BE2C (cell line): Measurements from ENCODE around the gene DMGDH.

Experiments used
- DNase-seq: peaks from one replicate; pipeline ENCODE4 v3.0.0-alpha.2; 2020
- H3K27me3 ChIP-seq: fragments of 250-450 bp; sonication (Bioruptor Pico); 2 replicates; pipeline ENCODE4 v1.5.1; 2020; ENCODE audit warnings: mild to moderate bottlenecking
- H3K36me3 ChIP-seq: fragments of 250-450 bp; sonication (Bioruptor Pico); 2 replicates; pipeline ENCODE4 v1.5.1; 2020; ENCODE audit warnings: mild to moderate bottlenecking
- H3K4me1 ChIP-seq: fragments of 250-450 bp; sonication (Bioruptor Pico); 2 replicates; pipeline ENCODE4 v1.5.1; 2020
- H3K4me3 ChIP-seq: 2 replicates; pipeline ENCODE4 v1.5.1; 2011; ENCODE audit warnings: low read depth, low read length
- H3K9me3 ChIP-seq: fragments of 250-450 bp; sonication (Bioruptor Pico); 2 replicates; pipeline ENCODE4 v1.5.1; 2020
- CTCF ChIP-seq: IDR thresholded peaks from 2 replicates; pipeline ENCODE4 v1.5.1; 2012; ENCODE audit warnings: mild to moderate bottlenecking, low read depth, low read length

Gene DMGDH

GRCh38 chr5:79036769-79037168, 32.7 kb downstream of the DMGDH start:
- H3K9me3 ChIP-seq: no peaks in the 10 kb centered on the region
- no peaks in the 10 kb centered on the region for H3K4me1 ChIP-seq
- H3K4me3 ChIP-seq: no peak overlapping the region
- no peak for TF ChIP-seq CTCF
- no peaks in the 10 kb centered on the region for H3K27me3 ChIP-seq
- DNase-seq: no peak
- no peaks in the 10 kb centered on the region for H3K36me3 ChIP-seq

GRCh38 chr5:79035237-79035636, 34.2 kb downstream of the DMGDH start:
- no peaks in the 10 kb centered on the region for H3K36me3 ChIP-seq
- TF ChIP-seq CTCF: no peak
- no peak for DNase-seq
- H3K4me3 ChIP-seq: no peak overlapping the region
- no peaks in the 10 kb centered on the region for H3K9me3 ChIP-seq
- peaks cover 4% of the 10 kb centered on the region; the same call in 1 of the 2 replicates for H3K4me1 ChIP-seq
- H3K27me3 ChIP-seq: no peaks in the 10 kb centered on the region

- peaks cover 8% of the 10 kb centered on the region; the same call in 1 of the 2 replicates for H3K27me3 ChIP-seq
- no peaks in the 10 kb centered on the region for H3K9me3 ChIP-seq
- TF ChIP-seq CTCF: no peak
- DNase-seq: no peak
- no peak overlapping the region for H3K4me3 ChIP-seq
- no peaks in the 10 kb centered on the region for H3K36me3 ChIP-seq
- peaks cover 4% of the 10 kb centered on the region; the same call in 1 of the 2 replicates for H3K4me1 ChIP-seq
Measured at GRCh38 chr5:79032782-79033181, 36.7 kb downstream of the DMGDH start.

- no peak for TF ChIP-seq CTCF
- Histone ChIP-seq H3K9me3 (no peaks in the 10 kb centered on the region), H3K27me3 (peaks cover 11% of the 10 kb centered on the region), H3K4me3 (no peak overlapping the region), H3K36me3 (no peaks in the 10 kb centered on the region), H3K4me1 (peaks cover 4% of the 10 kb centered on the region; the same call in 1 of the 2 replicates)
- no peak for DNase-seq
Measured at GRCh38 chr5:79032031-79032695, 37.3 kb downstream of the DMGDH start.

GRCh38 chr5:79031485-79031867, 38.0 kb downstream of the DMGDH start:
- TF ChIP-seq CTCF: no peak
- no peaks in the 10 kb centered on the region for H3K9me3 ChIP-seq
- no peak overlapping the region for H3K4me3 ChIP-seq
- peaks cover 12% of the 10 kb centered on the region for H3K27me3 ChIP-seq
- H3K4me1 ChIP-seq: peaks cover 4% of the 10 kb centered on the region; the same call in 1 of the 2 replicates
- H3K36me3 ChIP-seq: no peaks in the 10 kb centered on the region
- DNase-seq: no peak

- peak; percentile 36 for DNase-seq
- Histone ChIP-seq H3K4me3 (no peak overlapping the region), H3K4me1 (peaks cover 4% of the 10 kb centered on the region; the same call in 1 of the 2 replicates), H3K9me3 (no peaks in the 10 kb centered on the region), H3K36me3 (no peaks in the 10 kb centered on the region), H3K27me3 (peaks cover 15% of the 10 kb centered on the region)
- TF ChIP-seq CTCF: no peak
Measured at GRCh38 chr5:79030663-79031484, 38.6 kb downstream of the DMGDH start.
